HL-60 (cell line): ENCODE data around the gene BLZF1.

ENCODE experiments used
- DNase-seq, 2 experiments: peaks; one replicate each; pipeline ENCODE4 v3.0.0-alpha.2; 2010 to 2020; ENCODE audit warnings: low read depth in 1 of 2, low spot score in 1 of 2
- H3K27ac ChIP-seq: fragments of 250-450 bp; sonication (Bioruptor Pico); replicated peaks from 2 replicates; pipeline ENCODE4 v1.5.1; 2020; ENCODE audit warnings: mild to moderate bottlenecking, moderate library complexity
- H3K27me3 ChIP-seq: fragments of 250-450 bp; sonication (Bioruptor Pico); 2 replicates; pipeline ENCODE4 v1.5.1; 2021; ENCODE audit warnings: mild to moderate bottlenecking, moderate library complexity; ENCODE audit not compliant: insufficient read depth, poor library complexity, severe bottlenecking
- H3K4me3 ChIP-seq: replicated peaks from 2 replicates; pipeline ENCODE4 v1.5.1; 2011; ENCODE audit warnings: mild to moderate bottlenecking, control low read depth, low read length; ENCODE audit not compliant: insufficient read depth
- CTCF ChIP-seq: IDR thresholded peaks from one replicate; pipeline ENCODE4 v1.5.1; 2011; ENCODE audit warnings: low read length, control low read depth, inconsistent platforms; ENCODE audit not compliant: insufficient read depth
- GABPA ChIP-seq: IDR thresholded peaks from 2 replicates; pipeline ENCODE4 v1.6.1; 2012; ENCODE audit warnings: low read depth
- POLR2AphosphoS5 ChIP-seq: IDR thresholded peaks from 2 replicates; pipeline ENCODE4 v1.6.1; 2012; ENCODE audit warnings: low read depth
- REST ChIP-seq: IDR thresholded peaks from 2 replicates; pipeline ENCODE4 v1.6.1; 2012; ENCODE audit warnings: low read depth; ENCODE audit not compliant: insufficient replicate concordance
- SPI1 ChIP-seq: IDR thresholded peaks from 2 replicates; pipeline ENCODE4 v1.6.1; 2012; ENCODE audit warnings: low read depth, mild to moderate bottlenecking, borderline replicate concordance

The BLZF1 gene

GRCh38 chr1:169345511-169345910, 22.5 kb upstream of the BLZF1 start:
- Histone ChIP-seq H3K4me3 (no peak overlapping the region), H3K27ac (no peak overlapping the region), H3K27me3 (no peaks in the 10 kb centered on the region)
- DNase-seq = no peak
- TF ChIP-seq POLR2AphosphoS5 (no peak), GABPA (no peak), REST (no peak), SPI1 (no peak), CTCF (no peak)

- Histone ChIP-seq H3K27ac (no peak overlapping the region), H3K27me3 (no peaks in the 10 kb centered on the region), H3K4me3 (no peak overlapping the region)
- TF ChIP-seq GABPA = no peak
- TF ChIP-seq SPI1 = no peak
- no peak for TF ChIP-seq CTCF
- no peak for TF ChIP-seq POLR2AphosphoS5
- no peak for TF ChIP-seq REST
- DNase-seq = no peak
Measured at GRCh38 chr1:169346036-169346589, 21.9 kb upstream of the BLZF1 start.

- no peak overlapping the region for H3K27ac ChIP-seq
- no peak overlapping the region for H3K4me3 ChIP-seq
- TF ChIP-seq CTCF (no peak), SPI1 (no peak), GABPA (no peak), REST (no peak), POLR2AphosphoS5 (no peak)
- DNase-seq = no peak
- no peaks in the 10 kb centered on the region for H3K27me3 ChIP-seq
Measured at GRCh38 chr1:169347688-169348382, 20.2 kb upstream of the BLZF1 start.
